Skeletal muscle cell (primary cell): ENCODE measurements around the gene ENTREP3.
"Not testable (repeated sequence)": the region's sequence is repeated elsewhere in the genome, so short reads cannot be mapped to it uniquely, and the experiment has no call there.

Source experiments
- DNase-seq: peaks from one replicate; pipeline ENCODE4 v3.0.0-alpha.2; 2010; ENCODE audit warnings: low read depth
- H3K4me3 ChIP-seq: 2 replicates; pipeline ENCODE4 v1.5.1; 2011; ENCODE audit warnings: low read depth, mild to moderate bottlenecking, control low read depth, low read length, moderate library complexity

The ENTREP3 gene, protein sequence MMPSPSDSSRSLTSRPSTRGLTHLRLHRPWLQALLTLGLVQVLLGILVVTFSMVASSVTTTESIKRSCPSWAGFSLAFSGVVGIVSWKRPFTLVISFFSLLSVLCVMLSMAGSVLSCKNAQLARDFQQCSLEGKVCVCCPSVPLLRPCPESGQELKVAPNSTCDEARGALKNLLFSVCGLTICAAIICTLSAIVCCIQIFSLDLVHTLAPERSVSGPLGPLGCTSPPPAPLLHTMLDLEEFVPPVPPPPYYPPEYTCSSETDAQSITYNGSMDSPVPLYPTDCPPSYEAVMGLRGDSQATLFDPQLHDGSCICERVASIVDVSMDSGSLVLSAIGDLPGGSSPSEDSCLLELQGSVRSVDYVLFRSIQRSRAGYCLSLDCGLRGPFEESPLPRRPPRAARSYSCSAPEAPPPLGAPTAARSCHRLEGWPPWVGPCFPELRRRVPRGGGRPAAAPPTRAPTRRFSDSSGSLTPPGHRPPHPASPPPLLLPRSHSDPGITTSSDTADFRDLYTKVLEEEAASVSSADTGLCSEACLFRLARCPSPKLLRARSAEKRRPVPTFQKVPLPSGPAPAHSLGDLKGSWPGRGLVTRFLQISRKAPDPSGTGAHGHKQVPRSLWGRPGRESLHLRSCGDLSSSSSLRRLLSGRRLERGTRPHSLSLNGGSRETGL

DNA sequence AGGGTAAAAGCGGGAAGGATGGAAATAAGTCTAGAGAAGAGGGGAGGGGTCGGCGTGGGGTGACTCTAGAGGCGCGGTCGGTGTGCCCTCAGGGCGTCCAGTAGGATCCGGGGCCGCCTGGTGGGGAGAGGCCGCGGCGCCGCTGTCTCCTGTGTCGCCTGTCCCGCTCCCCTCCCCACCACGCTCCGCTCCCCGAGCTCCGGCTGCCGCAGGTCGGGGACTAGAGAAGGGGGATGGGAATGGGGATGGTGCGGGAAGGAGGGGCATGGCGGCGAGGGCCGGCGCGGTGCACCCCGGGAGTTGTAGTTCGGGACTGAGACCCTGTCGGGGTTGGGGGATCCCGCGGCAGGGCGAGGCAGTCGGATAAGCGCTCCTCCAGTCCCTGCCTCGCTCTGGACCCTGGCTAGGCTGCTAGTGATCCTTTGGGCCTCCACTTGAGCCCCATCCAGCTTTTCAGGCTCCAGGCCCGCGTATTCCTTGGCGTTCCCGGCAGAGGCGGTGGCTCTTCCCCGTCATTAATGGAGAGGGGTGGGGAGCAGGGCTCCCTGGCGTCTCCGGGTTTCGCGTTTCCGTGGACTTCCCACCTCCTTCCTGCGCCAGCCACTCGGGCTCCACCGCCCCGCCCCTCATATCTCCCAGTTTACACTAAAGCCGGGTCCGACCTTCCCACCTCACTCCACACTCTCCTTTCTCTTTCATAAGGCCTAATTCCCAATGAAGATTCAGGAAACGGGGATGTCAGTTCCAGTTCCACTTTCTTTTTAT, at the start of gene ENTREP3:
ENTREP3 (minus strand) TSS at position 241 of the 765 bp plus-strand sequence. CDS start 606 bp downstream, outside the sequence.
- H3K4me3 ChIP-seq = peak within 1 kb of the TSS; percentile 81
- peak; percentile 43 for DNase-seq

DNA sequence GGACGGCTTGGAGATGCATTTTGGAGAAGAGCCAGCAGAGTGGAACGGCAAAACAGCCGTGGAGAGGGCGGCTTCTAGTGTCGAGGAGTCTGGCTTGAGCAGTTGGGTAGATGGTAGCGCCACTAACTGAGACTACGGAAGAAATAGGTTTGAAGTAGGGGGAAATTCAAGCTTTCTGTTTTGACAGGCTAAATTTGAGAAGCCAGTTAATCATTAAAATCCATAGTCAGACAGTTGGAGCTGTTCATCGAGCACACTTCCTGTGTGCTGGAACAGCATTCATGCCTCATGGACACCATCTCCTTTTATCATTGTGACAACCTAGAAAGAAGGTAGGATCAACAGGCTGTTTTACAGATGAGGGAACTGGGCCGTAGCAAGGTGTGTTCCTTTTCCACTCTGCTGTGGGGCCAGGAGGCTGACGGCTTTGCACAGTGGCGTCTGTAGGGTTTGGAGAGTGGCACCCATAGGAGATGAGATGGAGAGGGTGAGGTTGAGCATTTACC, 49.3 kb upstream of the ENTREP3 start:
- no peak overlapping the region for H3K4me3 ChIP-seq
- DNase-seq = no peak

DNA sequence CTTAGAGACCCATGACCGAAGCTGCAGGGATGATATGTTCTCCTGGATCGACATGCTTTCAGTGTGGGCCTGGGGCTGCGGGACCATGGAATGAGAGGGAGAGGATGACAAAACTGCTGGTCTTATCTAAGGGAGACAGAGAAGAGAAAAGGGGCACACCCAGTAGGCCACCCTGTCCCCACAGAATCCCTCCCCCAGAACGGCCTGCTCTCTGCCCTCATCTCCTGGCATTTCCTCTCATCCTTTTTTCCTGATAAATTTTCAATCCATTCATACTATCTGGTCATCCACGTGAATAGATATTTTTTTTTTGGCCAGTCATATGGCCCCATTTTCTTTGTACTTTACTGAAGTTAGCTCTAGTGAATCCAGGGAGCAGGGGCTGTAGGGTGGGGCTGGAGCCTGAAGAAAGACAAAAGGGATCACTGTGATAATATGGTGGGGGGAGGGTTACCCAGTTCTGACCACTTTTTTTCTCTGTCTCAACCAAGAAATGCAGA, 46.1 kb upstream of the ENTREP3 start, which contains the start of gene PKLR:
PKLR (minus strand) TSS at position 97 of the 500 bp plus-strand sequence; CDS start at position 54, 43 bp downstream.
- DNase-seq = no peak

DNA sequence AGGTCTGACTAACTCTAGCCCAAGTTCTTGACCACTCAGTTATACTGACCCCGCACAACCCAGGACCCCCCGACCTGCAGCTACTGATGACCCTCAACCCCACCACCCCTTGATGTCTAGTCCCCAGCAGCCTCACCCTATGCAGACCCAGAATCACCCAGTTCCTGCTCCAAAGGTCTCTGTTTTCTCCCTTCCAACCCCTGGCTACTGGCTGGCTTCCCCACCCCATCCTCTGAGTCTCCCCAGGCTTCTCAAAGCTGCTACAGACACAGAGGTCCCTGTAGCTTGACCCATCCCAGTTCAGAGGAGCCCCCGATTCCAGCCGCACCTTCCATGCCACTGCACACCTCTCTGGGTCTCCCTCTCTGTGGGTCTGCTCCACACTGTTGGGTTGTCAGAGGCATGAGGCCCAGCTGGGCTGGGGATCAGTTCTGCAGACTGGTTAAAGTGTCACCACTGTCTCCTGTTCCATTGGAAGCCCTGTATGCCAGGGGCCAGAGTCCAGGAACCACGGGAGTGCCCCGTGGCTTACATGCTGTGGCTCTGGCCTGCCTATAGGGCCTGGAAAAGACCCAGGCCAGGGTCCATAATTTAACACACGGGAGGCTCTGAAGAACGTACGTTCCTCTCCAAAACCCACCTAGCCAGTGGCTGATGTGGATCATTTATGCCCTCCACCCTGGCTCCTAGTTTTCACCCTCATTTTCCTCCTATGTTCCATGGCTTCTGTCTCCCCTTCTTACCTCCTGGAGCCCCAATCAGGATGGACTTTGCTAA, 45.5 kb upstream of the ENTREP3 start:
- no peak overlapping the region for H3K4me3 ChIP-seq
- DNase-seq = no peak

More for the DNA sequence above, 46.1 kb upstream of the ENTREP3 start, which contains the start of gene PKLR:
- H3K4me3 ChIP-seq = no peak within 1 kb of the TSS

DNA sequence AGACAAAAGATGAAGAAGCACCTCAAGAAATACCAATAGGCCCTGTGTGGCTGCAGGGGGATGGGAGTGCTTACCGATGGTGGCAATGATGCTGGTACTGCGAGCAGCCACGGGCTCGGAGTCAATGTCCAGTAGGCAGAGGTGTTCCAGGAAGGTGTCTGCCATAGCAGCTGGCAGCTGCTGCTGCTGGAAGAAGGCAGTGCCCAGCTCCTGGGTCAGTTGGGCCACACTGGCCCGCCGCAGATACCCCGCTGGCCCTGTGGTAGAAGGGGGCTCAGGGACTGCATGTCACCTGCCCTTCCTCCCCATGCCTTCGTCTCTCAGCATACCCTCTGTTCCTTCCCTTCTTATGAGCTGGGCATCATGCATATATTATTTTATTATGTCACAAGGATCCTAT, 44.7 kb upstream of the ENTREP3 start:
- no peak for DNase-seq
- H3K4me3 ChIP-seq = no peak overlapping the region

DNA sequence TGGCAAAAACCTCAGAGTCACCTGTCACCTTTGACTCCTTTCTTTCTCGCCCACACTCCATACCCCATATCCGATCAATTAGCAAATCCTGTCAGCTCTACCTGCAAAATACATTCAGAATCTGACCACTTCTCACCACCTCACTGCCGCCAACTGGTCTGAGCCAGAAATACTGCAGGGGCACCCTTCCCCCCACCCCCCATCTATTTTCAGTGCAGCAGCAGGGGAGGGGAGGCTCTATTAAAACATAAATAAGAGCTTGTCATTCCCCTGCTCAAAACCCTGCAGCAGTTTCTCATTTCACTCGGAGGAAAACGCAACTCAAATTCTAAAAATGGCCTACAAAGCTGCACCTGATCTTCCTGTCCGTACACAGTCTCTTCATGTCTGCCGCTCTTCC, 42.1 kb upstream of the ENTREP3 start:
- no peak overlapping the region for H3K4me3 ChIP-seq
- DNase-seq = no peak

DNA sequence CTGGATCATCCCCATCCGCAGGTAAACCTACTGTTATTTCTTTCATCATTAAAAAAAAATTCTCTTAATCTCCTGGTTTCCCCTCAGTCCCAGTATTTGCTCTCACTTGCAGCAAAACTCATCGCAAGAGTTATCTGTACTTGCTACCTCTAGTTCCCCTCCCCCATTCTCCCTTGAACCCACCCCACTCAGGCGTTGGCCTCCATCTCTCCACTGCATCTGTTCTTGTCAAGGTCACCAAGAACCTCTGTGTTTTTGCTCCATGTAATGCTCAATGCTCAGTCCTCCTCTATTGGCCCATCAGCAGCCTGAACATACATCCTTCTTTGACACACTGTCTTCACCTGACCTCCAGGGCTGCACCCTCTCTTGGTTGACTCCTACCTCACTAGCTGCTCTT, 41.4 kb upstream of the ENTREP3 start:
- H3K4me3 ChIP-seq = no peak overlapping the region
- no peak for DNase-seq

DNA sequence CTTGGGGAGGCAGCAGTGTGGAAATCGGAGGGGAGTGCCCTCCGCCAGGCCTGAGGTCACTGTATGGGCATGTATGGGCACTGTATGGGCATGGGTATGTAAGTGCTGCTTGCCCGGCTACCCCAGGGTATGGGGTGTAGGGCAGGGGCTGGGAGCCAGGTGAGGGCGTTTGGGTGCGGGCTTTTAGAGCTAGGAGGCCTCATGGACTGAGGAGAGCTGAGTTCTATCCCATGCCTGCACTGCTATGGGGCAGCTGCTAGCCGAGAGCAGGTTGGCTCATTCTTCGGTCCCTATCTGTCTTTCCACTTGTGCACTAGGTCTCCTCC, 40.6 kb upstream of the ENTREP3 start:
- no peak overlapping the region for H3K4me3 ChIP-seq
- no peak for DNase-seq

DNA sequence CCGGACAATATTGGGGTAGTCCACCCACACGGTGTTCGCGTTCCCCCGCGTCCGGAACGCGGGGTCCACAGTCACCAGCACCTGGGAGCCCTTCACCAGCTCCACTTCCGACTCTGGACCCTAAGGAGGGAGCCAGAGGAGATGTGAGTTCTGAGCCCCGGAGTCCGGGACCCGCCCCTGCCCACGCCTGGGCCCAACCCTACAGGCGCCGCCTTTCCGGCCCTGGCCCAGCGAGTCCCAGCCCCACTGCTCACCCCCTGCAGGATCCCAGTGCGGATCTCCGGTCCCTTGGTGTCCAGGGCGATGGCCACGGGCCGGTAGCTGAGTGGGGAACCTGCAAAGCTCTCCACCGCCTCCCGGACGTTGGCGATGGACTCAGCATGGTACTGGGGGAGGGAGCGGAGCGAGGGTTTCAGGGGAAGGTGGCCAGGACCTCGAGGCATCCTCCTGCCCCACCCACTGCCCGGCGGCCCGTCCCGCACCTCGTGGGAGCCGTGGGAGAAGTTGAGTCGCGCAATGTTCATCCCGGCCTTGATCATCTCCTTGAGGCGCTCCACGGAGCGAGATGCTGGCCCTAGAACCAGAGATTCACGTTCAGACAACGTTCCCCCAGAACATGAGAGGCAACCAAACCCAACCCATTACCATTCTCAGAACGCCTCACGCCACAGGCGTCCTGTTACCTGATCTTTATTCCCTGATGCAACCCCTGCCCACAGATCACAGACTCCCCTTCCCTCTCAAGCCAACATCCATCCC, 40.1 kb upstream of the ENTREP3 start:
- peak overlapping the region; percentile 5 for H3K4me3 ChIP-seq

DNA sequence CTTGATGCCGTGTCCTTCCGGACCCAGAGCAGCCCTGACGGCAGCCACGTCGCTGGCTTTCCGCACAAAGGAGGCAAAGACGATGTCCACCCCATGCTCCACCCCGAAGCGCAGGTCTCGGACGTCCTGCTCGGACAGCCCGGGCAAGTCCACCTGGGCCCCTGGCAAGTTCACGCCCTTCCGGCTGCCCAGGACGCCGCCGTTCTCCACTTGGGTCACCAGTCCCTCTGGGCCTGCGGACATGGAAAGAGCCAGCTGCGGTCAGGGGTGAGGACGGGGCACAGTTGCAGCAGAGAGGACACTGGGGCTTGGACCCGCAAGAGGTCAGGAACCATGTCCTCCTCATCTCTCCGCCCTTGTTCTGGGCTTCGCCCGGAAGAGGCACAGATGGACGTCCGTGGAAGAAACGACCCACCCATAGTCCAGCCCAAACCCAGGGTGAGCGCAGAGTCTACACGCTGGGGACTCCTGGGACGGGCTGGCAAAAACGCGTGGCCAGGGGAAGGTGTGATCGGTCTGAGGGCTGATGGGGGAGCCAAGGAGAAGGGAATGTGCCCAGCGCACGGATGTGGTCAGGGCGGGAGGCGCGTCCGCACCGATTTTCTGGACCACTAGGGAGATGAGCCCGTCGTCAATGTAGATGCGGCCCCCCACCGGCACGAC, 39.4 kb upstream of the ENTREP3 start:
- H3K4me3 ChIP-seq = peak overlapping the region; percentile 5
- DNase-seq = no peak

More for the DNA sequence above, 40.1 kb upstream of the ENTREP3 start:
- DNase-seq = no peak

DNA sequence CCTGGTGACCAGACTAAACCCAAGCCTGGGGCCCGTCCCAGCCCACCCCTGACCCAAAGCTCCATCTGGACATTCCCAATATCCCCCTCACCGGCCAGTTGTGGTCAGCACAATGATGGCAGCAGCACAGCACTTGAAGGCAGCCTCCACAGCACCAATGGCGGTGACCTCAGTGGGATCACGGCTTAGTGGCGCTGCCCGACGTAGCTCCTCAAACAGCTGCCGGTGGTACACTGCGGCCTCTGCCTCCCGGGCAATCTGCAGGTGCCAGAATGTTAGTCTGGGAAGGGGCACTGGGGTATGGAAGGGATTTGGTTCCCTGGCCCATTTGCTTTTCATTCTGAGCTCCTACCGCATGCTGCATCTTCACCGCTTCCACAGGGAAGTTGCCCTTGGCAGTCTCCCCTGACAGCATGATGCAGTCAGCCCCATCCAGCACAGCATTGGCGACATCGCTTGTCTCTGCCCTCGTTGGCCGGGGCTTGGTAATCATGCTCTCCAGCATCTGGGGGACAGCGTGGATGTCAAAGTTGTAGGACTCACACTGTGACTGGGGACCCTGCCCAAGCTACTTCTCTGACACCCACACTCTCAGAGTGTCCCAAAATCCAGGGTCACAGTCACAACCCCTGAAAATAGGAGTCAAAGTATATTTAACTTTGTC, 37.9 kb upstream of the ENTREP3 start:
- no peak overlapping the region for H3K4me3 ChIP-seq
- DNase-seq = no peak

DNA sequence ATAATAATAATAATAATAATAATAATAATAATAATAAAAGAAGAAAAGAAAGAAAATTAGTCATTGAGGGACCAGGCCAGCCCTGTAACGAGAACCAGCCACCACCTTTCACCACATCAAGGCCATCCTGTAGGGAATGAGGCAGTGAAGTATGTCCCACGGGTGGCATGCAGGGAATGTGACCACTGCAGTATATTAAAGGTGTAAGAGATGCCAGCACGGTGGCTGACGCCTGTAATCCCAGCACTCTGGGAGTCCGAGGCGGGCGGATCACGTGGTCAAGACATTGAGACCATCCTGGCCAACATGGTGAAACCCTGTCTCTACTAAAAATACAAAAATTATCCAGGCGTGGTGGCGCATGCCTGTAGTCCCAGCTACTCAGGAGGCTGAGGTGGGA, 35.7 kb upstream of the ENTREP3 start:
- not testable (repeated sequence) for DNase-seq, H3K4me3 ChIP-seq

DNA sequence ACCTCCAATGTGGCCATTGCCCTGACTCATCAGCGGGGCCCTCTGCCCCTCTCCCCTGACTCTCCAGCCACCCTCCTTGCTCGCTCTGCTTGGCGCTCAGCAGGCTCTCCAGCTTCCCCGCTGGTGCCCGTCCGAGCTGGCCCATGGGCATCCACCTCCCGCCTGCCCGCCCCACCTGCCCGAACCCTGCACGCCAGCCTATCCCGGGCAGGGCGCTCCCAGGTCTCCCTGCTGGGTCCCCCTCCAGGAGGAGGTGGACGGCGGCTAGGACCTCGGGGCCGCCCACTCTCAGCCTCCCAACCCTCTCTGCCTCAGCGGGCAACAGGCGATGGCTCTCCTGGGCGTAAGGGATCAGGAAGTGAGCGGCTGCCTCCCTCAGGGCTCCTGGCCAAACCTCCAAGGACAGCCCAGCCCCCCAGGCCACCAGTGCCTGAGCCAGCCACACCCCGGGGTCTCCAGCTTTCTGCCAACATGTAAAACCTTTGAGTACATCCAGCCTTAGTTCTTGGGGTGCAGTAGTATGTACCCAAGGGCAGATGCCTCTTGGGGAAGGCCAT, 32.8 kb upstream of the ENTREP3 start:
- H3K4me3 ChIP-seq = no peak overlapping the region

DNA sequence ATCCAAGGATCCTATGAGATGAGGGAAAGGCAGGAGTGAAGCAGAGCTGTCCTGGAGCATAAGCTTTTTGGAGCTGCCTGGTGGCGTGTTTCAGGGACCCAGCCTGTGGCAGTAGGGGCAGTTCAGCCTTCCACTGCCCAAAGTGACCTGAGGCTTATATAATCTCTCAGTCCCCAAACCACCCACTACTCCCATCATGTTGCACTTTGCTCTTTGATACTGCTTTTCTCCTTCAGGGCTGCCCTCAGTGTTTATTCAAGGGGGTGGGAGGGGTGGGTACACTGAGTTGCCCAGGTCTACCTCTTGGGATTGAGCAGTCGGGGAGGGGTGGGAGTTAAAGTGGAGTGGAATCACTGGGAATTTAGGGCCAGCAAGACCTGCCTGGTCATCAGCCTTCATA, 31.3 kb upstream of the ENTREP3 start:
- DNase-seq = no peak
- H3K4me3 ChIP-seq = no peak overlapping the region

More for the DNA sequence above, 32.8 kb upstream of the ENTREP3 start:
- DNase-seq = no peak

DNA sequence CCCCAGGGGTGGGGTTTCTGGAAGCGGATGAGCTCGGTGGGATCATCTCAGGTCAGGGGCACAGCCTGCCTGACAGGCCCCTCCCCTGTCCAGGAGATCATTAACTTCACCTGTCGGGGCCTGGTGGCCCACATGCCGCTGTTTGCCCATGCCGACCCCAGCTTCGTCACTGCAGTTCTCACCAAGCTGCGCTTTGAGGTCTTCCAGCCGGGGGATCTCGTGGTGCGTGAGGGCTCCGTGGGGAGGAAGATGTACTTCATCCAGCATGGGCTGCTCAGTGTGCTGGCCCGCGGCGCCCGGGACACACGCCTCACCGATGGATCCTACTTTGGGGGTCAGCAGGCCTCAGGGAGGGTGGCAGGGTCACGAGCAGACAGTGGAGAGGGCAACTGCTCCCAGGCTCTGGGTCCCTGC, 30.4 kb upstream of the ENTREP3 start:
- H3K4me3 ChIP-seq = no peak overlapping the region
- DNase-seq = no peak

DNA sequence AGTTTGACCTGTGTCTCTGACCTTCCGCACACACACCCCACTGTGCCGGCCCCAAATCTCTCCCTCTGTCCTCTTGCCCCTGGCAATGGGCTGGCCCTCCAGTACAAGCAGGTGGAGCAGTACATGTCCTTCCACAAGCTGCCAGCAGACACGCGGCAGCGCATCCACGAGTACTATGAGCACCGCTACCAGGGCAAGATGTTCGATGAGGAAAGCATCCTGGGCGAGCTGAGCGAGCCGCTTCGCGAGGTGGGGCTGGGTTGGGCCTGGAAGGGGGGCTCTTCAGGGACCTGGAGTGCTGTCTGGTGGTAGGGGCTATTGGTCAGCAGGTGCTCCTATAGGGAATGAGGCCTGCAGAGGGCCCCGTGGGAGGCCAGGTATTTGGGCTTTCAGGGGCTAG, 29.8 kb upstream of the ENTREP3 start:
- no peak overlapping the region for H3K4me3 ChIP-seq

DNA sequence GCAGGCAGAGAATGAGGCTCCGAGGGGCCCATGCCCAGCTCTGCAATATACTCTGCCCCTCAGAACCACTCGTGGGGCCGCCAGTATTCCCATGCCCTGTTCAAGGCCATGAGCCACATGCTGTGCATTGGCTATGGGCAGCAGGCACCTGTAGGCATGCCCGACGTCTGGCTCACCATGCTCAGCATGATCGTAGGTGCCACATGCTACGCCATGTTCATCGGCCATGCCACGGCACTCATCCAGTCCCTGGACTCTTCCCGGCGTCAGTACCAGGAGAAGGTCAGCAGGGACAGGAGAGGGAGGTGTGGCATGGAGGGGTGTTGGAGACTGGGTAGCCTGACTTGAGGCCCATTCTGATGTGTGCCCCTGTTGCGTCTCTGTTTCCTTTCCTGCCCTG, 29.2 kb upstream of the ENTREP3 start:
- DNase-seq = no peak
- no peak overlapping the region for H3K4me3 ChIP-seq

More for the DNA sequence above, 29.8 kb upstream of the ENTREP3 start:
- DNase-seq = no peak
